Adipose tissue (tissue), 3 donors: Measurements from ENCODE around the gene DNALI1. TPM values are rescaled to one million over a fixed set of nuclear protein-coding genes. Genes with fewer than 3 reads are reported as not detected.
A peak's percentile ranks its signal among the peaks of the same experiment; 100 is the strongest.
"Not testable (repeated sequence)": the region's sequence is repeated elsewhere in the genome, so short reads cannot be mapped to it uniquely, and the experiment has no call there.

Experiments used
- H3K27ac ChIP-seq: one replicate; pipeline ENCODE4 v1.5.1; 2013; ENCODE audit warnings: low read depth, low read length
- WGBS, 3 donors: extraction: QIAGEN DNeasy Blood & Tissue Kit; methylation state at CpG; one replicate each; pipeline ENCODE4 v1.1.7; 2013; 5-methylcytosine and 5-hydroxymethylcytosine counted together
- polyA plus RNA-seq, 3 donors: library from polyadenylated mRNA; stranded (reverse); fragments of 200-250 nt; gene quantifications; one replicate each; pipeline ENCODE4 v1.2.3, GENCODE V29; 2013
- donor health status: healthy with polysubstance abuse.
- donor health status: Bipolar disorder and iron deficiency.
- donor health status: healthy.

Gene DNALI1
- 10 to 100 TPM in 2 of 3 donors, 1 to 10 TPM in 1; 3.8 to 13.3 (median 10.6) TPM for polyA plus RNA-seq

DNA sequence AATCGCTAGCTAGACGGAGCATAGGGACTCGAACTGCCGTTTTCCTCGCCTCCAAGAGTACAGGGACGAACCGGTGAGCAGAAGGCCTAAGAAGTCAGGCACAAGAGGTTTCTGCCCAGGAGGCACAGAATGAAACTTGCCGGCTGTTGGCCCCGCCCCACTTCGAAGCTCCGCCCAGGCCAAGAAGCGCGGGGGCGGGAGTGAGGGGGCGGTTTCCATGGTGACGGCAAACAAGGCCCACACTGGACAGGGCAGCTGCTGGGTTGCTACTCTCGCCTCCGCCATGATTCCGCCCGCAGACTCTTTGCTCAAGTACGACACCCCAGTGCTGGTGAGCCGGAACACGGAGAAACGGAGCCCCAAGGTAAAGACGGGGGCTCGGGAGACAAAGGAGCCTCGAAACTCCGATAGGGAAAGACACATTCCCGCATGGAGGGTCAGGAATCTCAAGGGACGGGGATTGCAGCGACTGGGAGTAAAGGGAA, at the start of gene DNALI1:
Gene DNALI1 (plus strand): TSS at position 229 of the 485 bp plus-strand sequence. CDS start 55 bp downstream, at position 284.
- 5 to 23% (median 19%) methylated on average over 31 of the region's 31 CpGs for WGBS, 3 donors
- peak within 1 kb of the TSS; percentile 36 for H3K27ac ChIP-seq

DNA sequence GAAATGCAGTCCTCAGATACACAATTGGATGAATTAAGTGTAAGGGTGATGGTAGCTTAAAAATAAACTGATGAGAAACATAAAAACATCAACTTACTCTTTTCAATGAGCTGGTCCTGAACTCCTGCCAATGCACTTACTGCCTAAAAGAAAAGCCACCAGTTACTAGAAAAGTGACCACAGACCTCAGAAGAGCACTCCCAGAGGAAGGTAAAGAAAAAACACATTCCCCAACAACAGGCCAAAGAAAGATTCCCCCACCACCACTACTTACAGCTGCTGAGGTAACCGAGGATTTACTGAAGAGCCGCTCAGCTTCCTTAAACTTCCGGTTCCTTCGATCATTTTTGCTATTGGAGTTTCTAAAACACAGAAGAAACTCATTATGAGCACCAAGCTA, 47.6 kb upstream of the DNALI1 start:
- H3K27ac ChIP-seq = no peak overlapping the region
- 79 to 86% (median 83%) methylated on average over 4 of the region's 4 CpGs for WGBS, 3 donors

DNA sequence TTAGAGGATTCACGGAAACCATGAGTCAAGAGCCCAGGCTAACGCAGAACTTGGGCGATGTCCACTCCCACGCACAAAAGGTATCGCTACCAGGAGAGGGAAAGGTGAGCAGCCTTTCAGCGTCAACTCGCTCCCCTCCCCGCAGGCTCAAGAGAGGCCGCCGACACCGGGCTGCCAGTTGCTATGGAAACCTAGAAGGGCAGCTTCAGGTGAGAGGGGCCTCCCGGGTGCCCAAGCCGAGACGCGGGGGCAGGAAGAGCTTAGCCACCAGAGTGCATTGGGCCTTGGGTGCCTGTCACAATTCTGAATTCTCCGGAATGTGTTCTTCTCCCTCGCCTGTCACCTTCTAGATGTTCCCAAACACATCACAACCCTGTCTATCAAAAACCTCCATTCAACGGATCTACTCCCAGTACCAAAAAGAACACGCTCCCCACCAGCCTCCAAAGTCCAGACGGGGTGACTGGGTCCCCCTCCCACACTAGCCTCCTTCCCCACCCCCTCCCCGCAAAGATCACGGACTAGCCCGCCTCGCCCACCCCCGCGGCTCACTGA, 42.9 kb upstream of the DNALI1 start:
- 2 to 4% (median 3%) methylated on average over 26 of the region's 26 CpGs for whole genome bisulfite sequencing, 3 donors
- no peak overlapping the region for H3K27ac ChIP-seq

DNA sequence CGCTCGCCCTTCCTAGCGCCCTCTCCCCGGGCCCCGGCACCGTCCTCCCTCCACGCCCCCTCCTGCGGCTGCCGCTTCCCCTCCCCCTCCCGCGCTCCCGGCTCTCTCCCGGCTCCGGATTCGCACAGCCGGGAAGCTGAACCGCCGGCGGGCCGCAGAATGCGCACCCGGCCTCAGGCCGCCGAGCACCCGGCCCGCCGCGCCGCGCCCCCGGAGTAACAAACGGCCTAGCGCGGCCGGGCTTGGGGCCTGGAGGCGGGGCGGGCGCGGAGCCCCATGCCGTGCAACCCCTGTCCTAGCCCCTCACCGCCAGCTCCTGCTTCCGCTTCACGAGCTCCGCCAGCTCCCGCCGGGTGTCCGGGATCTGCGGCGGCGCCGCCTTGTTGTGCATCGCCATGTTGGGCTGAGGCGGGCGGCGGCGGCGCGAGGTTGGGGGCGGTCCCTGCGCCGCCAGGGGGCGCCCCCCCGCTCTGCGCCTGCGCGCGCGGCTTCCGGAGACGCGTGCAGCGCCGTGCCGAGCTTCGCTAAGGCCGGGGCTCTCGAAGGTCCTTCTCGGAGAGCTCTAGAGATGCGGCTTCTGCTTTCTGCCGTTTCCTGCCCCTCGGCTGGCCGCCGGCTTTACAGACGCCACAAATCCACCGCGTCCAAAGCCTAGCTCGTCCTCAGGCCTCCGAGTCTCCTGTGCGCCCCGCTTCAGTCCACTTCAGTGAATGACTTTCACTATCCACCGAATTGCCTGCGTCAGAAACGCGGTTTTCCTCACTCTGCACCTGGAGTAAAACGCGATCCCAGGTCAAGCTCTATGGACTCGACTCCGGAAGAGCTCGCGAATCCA, 42.2 kb upstream of the DNALI1 start, which contains the start of gene MEAF6:
Gene MEAF6 (minus strand): TSS at position 417 of the 835 bp plus-strand sequence. CDS start 20 bp downstream, at position 397.
- H3K27ac ChIP-seq = no peak within 1 kb of the TSS
- WGBS, 3 donors = 0 to 1% (median 1%) methylated on average over 62 to 100 of the region's 100 CpGs

DNA sequence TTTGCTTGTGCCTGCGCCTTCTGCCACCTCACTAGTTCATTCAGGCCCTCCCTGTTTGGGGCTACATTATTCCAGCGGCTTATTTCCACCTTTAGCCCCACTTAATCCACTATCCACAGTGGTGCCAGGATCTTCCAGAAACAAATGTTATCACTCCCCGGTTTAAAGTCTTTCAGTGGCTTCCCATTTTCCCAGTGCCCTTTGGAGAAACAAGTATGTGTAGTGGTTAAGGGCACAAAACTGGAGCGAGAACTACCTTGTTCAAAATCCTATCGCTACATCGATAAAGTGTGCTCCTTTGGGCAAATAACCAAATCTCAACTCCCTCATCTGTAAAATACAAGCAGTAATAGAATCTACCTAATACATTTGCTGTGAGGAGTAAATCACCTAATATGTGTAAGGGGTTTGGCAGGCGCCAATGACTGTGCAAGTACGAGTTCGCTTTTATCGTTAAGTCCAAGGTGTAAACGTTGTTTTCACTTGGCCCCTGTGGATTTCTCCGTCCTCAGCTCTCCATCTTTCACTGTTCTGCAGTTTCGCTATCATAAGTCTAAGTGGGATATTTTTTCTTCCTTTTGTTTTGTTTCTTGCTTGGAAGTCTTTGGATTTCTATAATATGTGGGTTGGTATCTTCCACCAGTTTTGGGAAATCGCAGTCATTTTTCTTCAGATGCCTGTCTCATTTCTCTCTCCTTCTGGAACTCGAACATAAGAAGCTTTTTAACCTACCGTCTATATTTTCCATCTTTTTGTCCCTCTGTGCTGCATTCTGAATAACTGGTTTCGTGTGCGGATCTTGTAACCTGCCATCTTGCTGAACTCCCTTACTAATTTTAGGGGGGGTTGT, 41.3 kb upstream of the DNALI1 start:
- WGBS, 3 donors = 70 to 73% (median 70%) methylated on average over 18 of the region's 18 CpGs
- H3K27ac ChIP-seq = no peak overlapping the region

DNA sequence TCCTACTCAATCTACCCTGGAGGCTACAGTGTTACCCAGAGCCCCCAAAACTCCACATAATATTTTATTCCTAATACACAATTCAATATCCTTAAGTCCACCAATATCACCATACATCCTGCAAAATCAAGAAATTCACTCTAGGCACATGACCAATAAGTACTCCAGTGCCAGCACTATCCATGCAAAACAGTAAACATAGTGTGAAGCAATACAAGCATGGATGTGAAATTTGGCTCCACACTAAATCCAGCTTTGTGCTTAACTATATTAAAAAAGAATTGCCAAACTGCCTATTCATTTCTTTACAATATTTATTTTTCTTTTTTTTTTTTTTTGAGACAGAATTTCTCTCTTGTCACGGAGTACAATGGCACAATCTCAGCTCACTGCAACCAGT, 39.2 kb upstream of the DNALI1 start:
- no peak overlapping the region for H3K27ac ChIP-seq

DNA sequence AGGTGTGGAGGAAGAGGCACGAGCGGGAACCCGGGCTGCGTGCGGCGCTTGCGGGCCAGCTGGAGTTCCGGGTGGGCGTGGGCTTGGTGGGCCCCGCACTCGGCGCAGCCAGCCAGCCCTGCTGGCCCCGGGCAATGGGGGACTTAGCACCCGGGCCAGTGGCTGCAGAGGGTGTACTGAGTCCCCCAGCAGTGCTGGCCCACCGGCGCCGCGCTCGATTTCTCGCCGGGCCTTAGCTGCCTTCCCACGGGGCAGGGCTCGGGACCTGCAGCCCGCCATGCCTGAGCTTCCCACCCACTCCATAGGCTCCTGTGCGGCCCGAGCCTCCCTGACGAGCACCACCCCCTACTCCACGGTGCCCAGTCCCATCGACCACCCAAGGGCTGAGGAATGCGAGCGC, 38.5 kb upstream of the DNALI1 start:
- WGBS, 3 donors = 93 to 100% (median 95%) methylated on average over 5 to 23 of the region's 31 CpGs
- H3K27ac ChIP-seq = not testable (repeated sequence)

More for the DNA sequence above, 39.2 kb upstream of the DNALI1 start:
- 84 to 95% (median 88%) methylated on average over 1 of the region's 1 CpG for WGBS, 3 donors

DNA sequence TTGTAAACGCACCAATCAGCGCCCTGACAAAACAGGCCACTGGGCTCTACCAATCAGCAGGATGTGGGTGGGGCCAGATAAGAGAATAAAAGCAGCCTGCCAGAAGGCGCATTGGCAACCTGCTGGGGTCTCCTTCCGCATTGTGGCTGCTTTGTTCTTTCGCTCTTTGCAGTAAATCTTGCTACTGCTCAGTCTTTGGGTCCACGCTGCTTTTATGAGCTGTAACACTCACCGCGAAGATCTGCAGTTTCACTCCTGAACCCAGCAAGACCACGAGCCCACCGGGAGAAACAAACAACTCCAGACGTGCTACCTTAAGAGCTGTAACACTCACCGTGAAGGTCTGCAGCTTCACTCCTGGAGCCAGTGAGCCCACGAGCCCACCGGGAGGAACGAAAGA, 37.8 kb upstream of the DNALI1 start:
- WGBS, 3 donors = 71 to 79% (median 78%) methylated on average over 15 of the region's 15 CpGs
- H3K27ac ChIP-seq = not testable (repeated sequence)

DNA sequence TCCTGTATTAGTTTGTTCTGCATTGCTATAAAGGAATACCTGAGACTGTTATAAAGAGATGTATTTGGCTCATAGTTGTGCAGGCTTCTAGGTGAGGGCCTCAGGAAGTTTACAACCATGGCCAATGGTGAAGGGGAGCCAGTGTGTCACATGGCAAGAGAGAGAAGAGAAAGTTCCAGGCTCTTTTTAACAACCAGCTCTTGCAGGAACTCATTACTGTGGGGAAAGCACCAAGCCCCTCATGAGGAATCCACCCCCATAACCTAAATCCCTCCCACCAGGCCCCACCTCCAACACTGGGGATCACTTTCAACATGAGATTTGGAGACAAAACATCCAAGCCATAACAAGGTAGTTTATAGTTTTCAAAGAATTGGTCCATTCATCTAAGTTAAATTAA, 37.1 kb upstream of the DNALI1 start:
- no peak overlapping the region for H3K27ac ChIP-seq

DNA sequence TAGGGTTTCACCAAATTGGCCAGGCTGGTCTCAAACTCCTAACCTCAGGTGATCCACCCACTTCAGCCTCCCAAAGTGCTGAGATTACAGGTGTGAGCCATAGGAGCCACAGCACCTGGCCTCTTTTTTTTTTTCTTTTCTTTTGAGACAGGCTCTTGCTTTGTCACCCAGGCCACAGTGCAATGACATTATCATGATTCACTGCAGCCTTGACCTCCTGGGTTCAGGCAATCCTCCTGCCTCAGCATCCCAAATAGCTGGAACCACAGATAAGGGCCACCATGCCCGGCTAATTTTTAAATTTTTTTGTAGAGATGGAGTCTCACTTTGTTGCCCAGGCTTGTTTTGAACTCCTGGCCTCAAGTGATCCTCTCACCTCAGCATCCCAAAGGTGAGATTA, 26.9 kb upstream of the DNALI1 start:
- 79 to 89% (median 89%) methylated on average over 1 of the region's 1 CpG for WGBS, 3 donors
- H3K27ac ChIP-seq = not testable (repeated sequence)

DNA sequence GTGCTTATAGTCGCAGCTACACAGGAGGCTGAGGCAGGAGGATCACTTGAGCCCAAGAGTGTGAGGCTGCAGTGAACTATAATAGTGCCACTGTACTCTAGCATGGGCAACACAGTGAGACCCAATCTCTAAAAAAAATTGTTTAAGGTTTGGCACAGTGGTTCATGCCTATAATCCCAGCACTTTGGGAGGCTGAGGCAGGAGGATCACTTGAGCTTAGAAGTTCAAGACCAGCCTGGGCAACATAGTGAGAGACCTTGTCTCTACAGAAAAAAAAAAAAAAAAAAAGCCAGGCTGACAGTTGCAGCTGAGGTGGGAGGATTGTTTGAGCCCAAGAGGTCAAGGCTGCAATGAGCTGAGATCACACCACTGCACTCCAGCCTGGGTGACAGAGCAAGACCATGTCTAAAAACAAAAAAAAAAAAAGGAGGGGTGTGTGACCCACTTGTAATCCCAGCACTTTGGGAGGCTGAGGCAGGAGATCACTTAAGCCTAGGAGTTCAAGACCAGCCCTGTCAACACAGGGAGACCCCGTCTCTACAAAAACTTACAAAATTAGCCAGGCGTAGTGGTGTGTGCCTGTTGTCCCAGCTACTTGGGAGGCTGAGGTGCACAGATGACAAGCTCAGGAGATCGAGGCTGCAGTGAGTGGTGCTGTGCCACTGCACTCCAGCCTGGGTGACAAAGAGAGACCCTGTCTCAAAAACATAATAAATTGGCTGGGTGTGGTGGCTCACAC, 24.2 kb upstream of the DNALI1 start:
- not testable (repeated sequence) for H3K27ac ChIP-seq
- 93 to 97% (median 97%) methylated on average over 4 of the region's 4 CpGs for WGBS, 3 donors

DNA sequence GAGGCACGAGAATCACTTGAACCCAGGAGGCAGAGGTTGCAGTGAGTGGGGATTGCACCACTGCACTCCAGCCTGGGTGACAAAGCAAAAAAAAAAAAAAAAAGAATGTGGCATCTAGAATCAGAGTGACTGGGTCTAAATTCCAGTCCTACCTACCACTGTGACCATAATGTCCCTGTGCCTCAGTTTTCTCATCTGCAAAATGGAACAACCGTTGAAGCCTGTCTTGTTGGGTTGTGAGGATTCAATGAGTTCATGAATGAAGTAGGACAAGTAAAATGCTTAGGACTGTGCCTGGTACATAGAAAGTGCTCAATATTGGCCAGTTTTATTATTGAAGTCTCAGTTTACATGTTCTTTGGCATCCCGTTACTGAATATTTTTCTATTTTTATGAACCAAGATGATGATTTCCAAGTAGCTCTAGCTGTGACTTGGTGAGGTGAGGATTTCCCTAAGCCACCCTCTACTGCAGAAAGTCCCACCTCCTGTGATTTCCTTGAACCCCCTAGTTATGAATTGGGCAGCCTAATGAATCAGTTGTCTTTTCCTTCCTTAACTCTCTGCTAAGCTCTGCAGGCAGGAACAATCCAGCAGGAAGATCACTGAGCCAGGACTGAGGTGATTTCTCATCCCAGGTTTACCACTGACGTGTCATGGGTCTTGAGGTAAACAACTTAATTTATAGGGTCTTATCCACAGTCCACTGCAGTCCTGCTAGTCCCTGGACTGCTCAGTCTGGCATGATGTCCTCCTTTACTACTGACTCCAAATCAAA, 23.2 kb upstream of the DNALI1 start:
- H3K27ac ChIP-seq = no peak overlapping the region
- 91 to 95% (median 92%) methylated on average over 4 of the region's 4 CpGs for WGBS, 3 donors

DNA sequence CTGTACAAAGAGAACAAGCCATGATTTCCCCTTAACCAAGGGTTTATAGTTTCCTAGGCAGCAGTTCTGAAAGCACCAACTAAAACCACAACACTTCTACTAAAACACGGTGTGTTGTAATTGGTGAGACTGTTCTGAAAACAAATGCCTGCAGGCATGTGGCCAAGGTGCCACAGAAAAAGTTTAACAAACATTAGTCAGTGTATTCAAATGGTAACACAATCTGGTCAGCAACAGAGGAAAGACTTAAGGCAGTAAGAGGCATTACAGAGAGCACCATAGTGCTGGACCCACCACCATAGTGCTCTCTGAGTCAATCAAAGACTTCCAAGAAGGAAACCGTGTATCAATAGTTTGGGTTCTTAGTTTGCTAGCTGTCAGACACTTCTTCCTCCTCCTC, 19.4 kb upstream of the DNALI1 start:
- WGBS, 3 donors = 73 to 89% (median 84%) methylated on average over 2 of the region's 2 CpGs
- no peak overlapping the region for H3K27ac ChIP-seq

DNA sequence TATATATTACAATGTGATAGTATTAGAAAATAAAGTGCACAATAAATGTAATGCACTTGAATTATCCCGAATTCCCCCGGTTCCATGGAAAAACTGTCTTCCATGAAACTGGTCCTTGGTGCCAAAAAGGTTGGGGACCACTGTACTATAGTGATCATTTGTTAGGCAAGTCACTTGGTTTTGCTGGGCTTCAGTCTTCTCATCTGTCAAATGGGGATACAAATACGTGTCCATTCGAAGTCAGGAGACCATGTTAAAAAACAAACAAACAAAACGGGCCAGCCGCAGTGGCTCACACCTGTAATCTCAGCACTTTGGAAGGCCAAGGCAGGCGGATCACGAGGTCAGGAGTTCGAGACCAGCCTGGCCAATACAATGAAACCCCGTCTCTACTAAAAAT, 17.6 kb upstream of the DNALI1 start:
- 93 to 97% (median 95%) methylated on average over 10 of the region's 10 CpGs for WGBS, 3 donors
- H3K27ac ChIP-seq = not testable (repeated sequence)

DNA sequence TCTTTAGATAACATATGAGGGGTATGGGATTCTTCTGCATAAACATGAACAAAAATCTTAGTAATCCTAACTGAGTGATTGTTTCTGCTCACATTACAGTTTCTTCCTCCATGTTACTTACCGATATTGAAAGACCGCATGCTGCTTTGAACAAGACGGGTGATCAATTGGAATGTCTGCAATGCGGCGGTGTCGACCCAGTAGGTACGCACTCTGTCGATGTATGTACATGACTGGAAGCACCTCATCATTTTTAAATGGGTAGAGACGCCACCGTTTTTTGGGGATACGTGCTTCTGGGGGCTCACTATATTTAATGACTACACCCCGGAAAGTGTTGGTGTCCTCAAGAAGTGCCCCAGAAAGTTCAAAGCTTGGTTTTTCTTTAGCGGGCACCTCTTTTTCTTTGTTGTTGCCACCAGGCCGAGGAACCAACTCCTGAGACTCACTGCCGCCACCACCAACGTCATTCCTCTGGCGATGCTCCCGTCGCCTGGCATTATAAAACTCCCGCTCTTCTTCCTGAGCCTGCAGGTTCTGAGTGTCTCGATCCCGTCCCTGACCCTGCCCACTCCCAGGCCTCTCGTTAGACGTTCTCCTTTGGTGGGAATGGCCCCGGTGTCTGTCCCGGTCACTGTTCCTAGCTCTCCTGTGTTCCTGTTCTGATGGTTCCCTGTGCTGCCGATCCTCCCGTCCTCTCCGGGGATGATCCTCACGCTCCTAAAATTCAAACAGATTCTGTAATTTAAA, 16.5 kb upstream of the DNALI1 start:
- H3K27ac ChIP-seq = no peak overlapping the region
- WGBS, 3 donors = 94 to 95% (median 95%) methylated on average over 30 of the region's 30 CpGs

DNA sequence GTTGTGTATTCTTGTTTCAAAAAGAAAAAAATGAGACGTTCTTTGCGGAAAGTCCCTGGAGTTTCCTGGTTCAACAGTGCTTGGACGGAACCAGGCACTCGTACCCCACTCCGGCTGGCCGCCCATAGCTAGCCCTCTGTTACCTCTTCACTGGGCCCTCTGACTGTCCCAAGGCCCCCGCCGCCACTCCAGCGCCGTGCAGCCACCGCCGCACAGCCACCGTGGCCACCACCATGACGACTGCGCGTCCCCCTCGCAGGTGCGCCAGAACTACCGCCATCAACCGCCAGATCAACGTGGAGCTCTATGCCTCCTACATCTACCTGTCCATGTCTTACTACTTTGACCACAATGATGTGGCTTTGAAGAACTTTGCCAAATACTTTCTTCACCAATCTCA, 12.2 kb upstream of the DNALI1 start:
- no peak overlapping the region for H3K27ac ChIP-seq
- WGBS, 3 donors = 95 to 98% (median 98%) methylated on average over 21 of the region's 21 CpGs

DNA sequence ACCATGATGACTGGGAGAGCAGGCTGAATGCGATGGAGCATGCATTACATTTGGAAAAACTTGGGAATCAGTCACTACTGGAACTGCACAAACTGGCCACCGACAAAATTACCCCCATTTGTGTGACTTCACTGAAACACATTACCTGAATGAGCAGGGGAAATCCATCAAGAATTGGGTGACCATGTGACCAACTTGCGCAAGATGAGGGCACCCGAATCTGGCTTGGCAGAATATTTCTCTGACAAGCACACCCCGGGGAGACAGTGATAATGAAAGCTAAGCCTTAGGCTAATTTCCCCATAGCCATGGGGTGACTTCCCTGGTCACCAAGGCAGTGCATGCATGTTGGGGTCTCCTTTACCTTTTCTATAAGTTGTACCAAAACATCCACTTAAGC, 11.7 kb upstream of the DNALI1 start:
- 71 to 82% (median 73%) methylated on average over 5 of the region's 5 CpGs for WGBS, 3 donors
- no peak overlapping the region for H3K27ac ChIP-seq
